Muscle layer of duodenum (tissue), 2 donors: ENCODE measurements around the gene VPS26B.
"Not testable (repeated sequence)": the region's sequence is repeated elsewhere in the genome, so short reads cannot be mapped to it uniquely, and the experiment has no call there.

Experiments
- H3K27ac ChIP-seq: one replicate; pipeline ENCODE4 v1.7.0; 2013; ENCODE audit warnings: mild to moderate bottlenecking, low read length
- H3K27me3 ChIP-seq: one replicate; pipeline ENCODE4 v1.7.0; 2013; ENCODE audit warnings: low read depth, mild to moderate bottlenecking, control low read depth, low read length
- H3K36me3 ChIP-seq, 2 donors: one replicate each; pipeline ENCODE4 v1.7.0; 2013; ENCODE audit warnings: low read length in 2 of 2, control low read depth in 1 of 2, mild to moderate bottlenecking in 1 of 2; ENCODE audit not compliant: insufficient read depth in 2 of 2, control insufficient read depth in 1 of 2
- H3K4me1 ChIP-seq, 2 donors: one replicate each; pipeline ENCODE4 v1.7.0; 2013; ENCODE audit warnings: low read length in 2 of 2, mild to moderate bottlenecking in 2 of 2, control low read depth in 1 of 2, moderate library complexity in 1 of 2; ENCODE audit not compliant: insufficient read depth in 2 of 2, control insufficient read depth in 1 of 2
- H3K4me3 ChIP-seq, 2 donors: one replicate each; pipeline ENCODE4 v1.7.0; 2013; ENCODE audit warnings: low read length in 2 of 2, low read depth in 1 of 2, mild to moderate bottlenecking in 1 of 2
- H3K9me3 ChIP-seq, 2 donors: one replicate each; pipeline ENCODE4 v1.7.0; 2013; ENCODE audit warnings: low read length in 2 of 2, control low read depth in 1 of 2, mild to moderate bottlenecking in 1 of 2; ENCODE audit not compliant: control insufficient read depth in 1 of 2
- donor health status: healthy.

The VPS26B gene

GRCh38 chr11:134248910-134249480 lies 24.5 kb downstream of the VPS26B start:
- peaks cover 6 to 16% of the 10 kb centered on the region in 2 donors for H3K4me1 ChIP-seq
- no peaks in the 10 kb centered on the region for H3K27me3 ChIP-seq
- H3K4me3 ChIP-seq = no peak overlapping the region
- no peak overlapping the region for H3K27ac ChIP-seq
- no peaks in the 10 kb centered on the region for H3K9me3 ChIP-seq
- H3K36me3 ChIP-seq = peaks cover 42 to 70% of the 10 kb centered on the region in 2 donors

GRCh38 chr11:134250246-134250645 lies 25.8 kb downstream of the VPS26B start:
- no peak overlapping the region for H3K4me3 ChIP-seq
- H3K4me1 ChIP-seq = peaks cover 6 to 23% of the 10 kb centered on the region in 2 donors
- H3K27ac ChIP-seq = no peak overlapping the region
- no peaks in the 10 kb centered on the region for H3K27me3 ChIP-seq
- peaks cover 30 to 58% of the 10 kb centered on the region in 2 donors for H3K36me3 ChIP-seq
- H3K9me3 ChIP-seq = no peaks in the 10 kb centered on the region

GRCh38 chr11:134250675-134251074 lies 26.2 kb downstream of the VPS26B start:
- Histone ChIP-seq H3K4me1 (peaks cover 6 to 23% of the 10 kb centered on the region in 2 donors), H3K36me3 (peaks cover 28 to 53% of the 10 kb centered on the region in 2 donors), H3K9me3 (no peaks in the 10 kb centered on the region), H3K4me3 (no peak overlapping the region), H3K27me3 (no peaks in the 10 kb centered on the region), H3K27ac (no peak overlapping the region)

GRCh38 chr11:134252346-134253187 lies 28.1 kb downstream of the VPS26B start:
- H3K27ac ChIP-seq = peak overlapping the region; percentile 78

DNA sequence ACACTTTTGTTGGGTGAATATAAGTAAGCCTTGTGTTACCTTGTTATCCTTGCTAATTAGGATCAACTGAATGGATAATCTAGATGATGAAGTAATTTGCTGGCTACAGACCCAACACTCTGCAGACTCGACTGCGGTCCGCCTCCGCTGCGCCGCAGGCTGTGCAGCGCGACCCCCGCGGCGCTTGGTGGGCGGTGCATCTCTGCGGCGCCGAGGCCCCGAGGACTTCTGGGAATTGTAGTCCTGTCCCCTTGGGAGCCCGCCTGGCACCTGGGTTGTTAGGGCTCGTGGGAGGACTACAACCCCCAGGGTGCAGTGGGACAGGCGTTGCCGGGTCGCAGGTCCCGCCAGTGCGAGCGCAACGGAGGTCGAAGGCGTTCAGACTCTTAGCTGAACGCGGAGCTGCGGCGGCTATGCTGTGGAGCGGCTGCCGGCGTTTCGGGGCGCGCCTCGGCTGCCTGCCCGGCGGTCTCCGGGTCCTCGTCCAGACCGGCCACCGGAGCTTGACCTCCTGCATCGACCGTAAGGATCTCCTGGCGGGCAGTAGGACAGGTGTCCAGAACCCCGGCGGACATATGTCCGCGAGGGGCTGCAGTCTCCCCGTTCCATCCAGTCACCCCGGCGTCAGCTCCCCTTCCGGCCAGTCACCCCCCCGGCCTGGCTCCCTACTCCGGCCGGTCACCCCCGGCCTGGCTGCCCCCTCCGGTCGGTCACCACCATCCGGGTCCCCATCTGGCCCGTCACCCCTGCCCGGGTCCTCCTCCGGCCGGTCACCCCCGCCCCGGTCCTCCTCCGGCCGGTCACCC lies 28.9 kb downstream of the VPS26B start, which contains the start of the genes ACAD8 and THYN1:
ACAD8 (plus strand) TSS at position 381 of the 806 bp plus-strand sequence; CDS start at position 414, 33 bp downstream.
THYN1 (minus strand) TSS at position 165 of the 806 bp plus-strand sequence. CDS start 470 bp downstream, outside the sequence.
- H3K36me3 ChIP-seq = peaks cover 20 to 36% of the 10 kb centered on the region in 2 donors
- peak within 1 kb of the TSS; percentile 78 for H3K27ac ChIP-seq
- no peaks in the 10 kb centered on the region for H3K9me3 ChIP-seq
- H3K27me3 ChIP-seq = no peaks in the 10 kb centered on the region
- H3K4me3 ChIP-seq = peak within 1 kb of the TSS; percentile 95 to 100
- peaks cover 6 to 23% of the 10 kb centered on the region in 2 donors for H3K4me1 ChIP-seq

More at GRCh38 chr11:134252346-134253187, 28.1 kb downstream of the VPS26B start:
- H3K27me3 ChIP-seq = no peaks in the 10 kb centered on the region
- peaks cover 18 to 43% of the 10 kb centered on the region in 2 donors for H3K36me3 ChIP-seq
- H3K9me3 ChIP-seq = no peaks in the 10 kb centered on the region
- peaks cover 6 to 23% of the 10 kb centered on the region in 2 donors for H3K4me1 ChIP-seq
- H3K4me3 ChIP-seq = peak overlapping the region; percentile 95 to 100

- Histone ChIP-seq H3K36me3 (peaks cover 20 to 36% of the 10 kb centered on the region in 2 donors), H3K27me3 (no peaks in the 10 kb centered on the region), H3K27ac (no peak overlapping the region), H3K9me3 (no peaks in the 10 kb centered on the region), H3K4me1 (peaks cover 6 to 23% of the 10 kb centered on the region in 2 donors), H3K4me3 (peak overlapping the region; percentile 95 to 100)
These were observed 30.1 kb downstream of the VPS26B start for GRCh38 chr11:134254433-134255183.

DNA sequence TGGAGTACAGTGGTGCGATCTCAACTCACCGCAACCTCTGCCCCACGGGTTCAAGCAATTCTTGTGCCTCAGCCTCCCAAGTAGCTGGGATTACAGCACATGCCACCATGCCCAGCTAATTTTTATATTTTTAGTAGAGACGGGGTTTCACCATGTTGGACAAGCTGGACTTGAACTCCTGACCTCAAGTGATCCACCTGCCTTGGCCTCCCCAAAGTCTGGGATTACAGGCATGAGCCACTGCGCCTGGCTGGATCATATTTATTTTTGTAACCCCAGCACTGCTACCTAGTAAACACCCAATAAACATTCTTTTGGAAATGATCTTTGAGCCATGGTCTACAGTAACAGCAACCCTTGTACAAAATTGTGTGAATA lies 30.7 kb downstream of the VPS26B start:
- H3K9me3 ChIP-seq, H3K27me3 ChIP-seq, H3K27ac ChIP-seq, H3K4me3 ChIP-seq: not testable (repeated sequence)
- Histone ChIP-seq H3K4me1 (peaks cover 6 to 23% of the 10 kb centered on the region in 2 donors), H3K36me3 (peaks cover 20 to 36% of the 10 kb centered on the region in 2 donors)

DNA sequence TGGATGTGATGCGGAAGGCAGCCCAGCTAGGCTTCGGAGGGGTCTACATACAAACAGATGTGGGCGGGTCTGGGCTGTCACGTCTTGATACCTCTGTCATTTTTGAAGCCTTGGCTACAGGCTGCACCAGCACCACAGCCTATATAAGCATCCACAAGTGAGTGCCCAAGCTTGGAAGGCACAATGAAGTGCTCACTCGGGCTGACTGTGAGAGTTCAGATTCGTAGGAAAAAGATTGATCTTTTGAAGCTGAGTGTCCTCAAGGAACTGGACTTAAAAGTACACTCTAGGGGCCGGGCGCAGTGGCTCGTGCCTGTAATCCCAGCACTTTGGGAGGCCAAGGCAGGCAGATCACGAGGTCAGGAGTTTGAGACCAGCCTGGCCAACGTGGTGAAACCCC lies 32.6 kb downstream of the VPS26B start:
- no peak overlapping the region for H3K4me3 ChIP-seq
- peaks cover 26 to 47% of the 10 kb centered on the region in 2 donors for H3K36me3 ChIP-seq
- H3K27ac ChIP-seq = no peak overlapping the region
- H3K27me3 ChIP-seq = no peaks in the 10 kb centered on the region
- peaks cover 3 to 12% of the 10 kb centered on the region in 2 donors for H3K4me1 ChIP-seq
- H3K9me3 ChIP-seq = no peaks in the 10 kb centered on the region

- H3K4me1 ChIP-seq = peaks cover 0 to 7% of the 10 kb centered on the region in 2 donors
These were observed 34.1 kb downstream of the VPS26B start for GRCh38 chr11:134258577-134258976.

DNA sequence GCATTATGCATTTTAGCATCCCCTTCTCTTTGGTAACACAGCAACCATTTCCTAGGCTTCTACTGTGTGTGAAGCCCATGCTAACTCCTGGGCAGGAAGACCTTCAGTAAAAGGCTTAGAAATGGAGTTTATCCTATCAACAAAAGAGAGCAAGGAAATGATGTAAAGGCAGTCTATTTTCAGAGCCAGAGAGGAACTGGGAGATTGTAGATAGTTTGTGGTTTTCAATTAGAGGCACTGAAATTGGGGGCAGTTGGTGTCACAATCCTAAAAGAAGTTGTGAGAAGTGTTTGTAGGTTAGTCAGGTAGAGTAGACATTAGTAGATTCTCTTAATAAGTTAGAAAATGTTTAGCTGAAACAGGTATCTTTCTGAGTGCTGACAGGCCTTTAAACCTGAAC lies 36.0 kb downstream of the VPS26B start:
- no peak overlapping the region for H3K27ac ChIP-seq
- H3K36me3 ChIP-seq = peaks cover 37 to 74% of the 10 kb centered on the region in 2 donors
- no peaks in the 10 kb centered on the region for H3K9me3 ChIP-seq
- H3K4me3 ChIP-seq = no peak overlapping the region
- no peaks in the 10 kb centered on the region for H3K27me3 ChIP-seq
- H3K4me1 ChIP-seq = no peaks in the 10 kb centered on the region

More at GRCh38 chr11:134258577-134258976, 34.1 kb downstream of the VPS26B start:
- Histone ChIP-seq H3K36me3 (peaks cover 31 to 61% of the 10 kb centered on the region in 2 donors), H3K27ac (no peak overlapping the region), H3K27me3 (no peaks in the 10 kb centered on the region), H3K4me3 (no peak overlapping the region), H3K9me3 (no peaks in the 10 kb centered on the region)
